ENCODE measurements around the gene TSPAN13.

Gene TSPAN13

GRCh38 chr7:16778476-16778875 lies 24.9 kb downstream of the TSPAN13 start:
- DNase-seq, result no peak

DNA sequence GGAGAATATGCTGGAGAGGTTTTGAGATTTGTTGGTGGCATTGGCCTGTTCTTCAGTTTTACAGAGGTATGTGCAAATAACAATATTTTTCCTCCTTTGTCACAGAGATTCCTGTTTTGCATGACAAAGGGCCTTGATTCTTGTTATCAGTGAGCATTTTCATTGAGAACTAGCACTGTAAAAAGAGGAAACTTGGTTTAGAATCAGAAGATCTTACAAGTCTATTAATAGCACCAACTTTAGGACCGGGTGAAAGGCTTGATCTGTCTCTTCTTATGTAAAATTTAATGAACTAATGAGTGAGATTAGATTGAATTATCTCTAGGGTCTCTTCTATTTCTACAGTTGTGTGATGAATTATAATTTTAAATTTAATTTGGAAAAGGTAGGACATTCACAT lies 25.5 kb downstream of the TSPAN13 start:
- no peak for DNase-seq

DNA sequence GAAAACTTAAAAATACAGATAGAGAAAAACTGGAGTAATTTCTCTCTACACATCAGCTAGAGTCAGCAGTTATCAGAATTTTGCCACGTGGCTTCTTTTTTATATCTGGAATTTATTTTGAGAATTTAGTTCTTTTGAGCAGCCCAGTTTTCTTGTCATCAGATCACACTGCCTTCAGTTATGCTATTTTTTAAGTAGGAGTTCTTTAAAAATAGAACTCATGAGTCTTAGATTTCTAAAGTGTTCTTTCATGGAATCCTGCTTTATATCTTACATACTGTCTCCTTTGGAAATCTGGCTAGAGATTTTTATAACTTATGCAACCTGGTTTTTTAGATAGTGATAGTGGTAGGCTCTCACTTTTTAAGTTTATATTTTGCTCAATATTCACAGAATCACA lies 27.0 kb downstream of the TSPAN13 start:
- DNase-seq, result no peak

DNA sequence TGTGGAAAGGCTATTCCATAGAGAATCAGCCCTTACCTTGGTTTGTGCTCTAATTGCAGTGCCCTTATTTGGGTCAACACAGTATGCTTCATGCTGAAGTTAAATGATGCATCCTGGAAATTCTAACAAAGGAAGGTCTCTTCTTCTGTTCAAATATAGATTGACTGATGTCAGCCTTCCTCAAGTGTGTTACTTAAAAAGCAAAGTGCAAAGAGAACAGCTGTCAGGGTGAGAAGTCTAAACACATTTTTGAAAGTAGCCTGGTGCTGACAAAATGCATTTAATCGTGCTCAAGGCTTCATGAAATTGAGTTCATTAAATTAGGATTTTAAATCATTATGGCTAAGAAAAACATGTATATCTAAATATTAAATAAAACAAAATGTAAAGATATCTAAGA lies 31.8 kb downstream of the TSPAN13 start:
- DNase-seq, result no peak

DNA sequence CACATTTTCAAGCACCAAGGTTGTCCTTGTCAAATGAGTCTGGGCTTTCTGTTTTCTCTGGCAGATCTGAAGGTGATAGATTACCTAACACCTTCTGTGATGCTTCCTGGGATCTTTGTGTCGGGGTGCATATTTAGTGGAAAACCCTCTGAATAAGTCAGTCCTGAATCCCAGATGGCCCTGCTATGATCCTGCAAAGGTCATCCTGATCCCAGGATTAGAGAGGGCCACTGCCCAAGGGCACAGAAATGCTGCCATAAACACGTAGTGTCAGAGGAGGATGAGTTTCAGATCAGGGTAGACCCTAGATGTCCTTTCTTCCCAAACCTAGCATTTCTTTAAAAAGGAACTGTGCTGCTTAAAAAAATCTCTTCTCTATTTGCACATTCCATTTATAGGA lies 32.3 kb downstream of the TSPAN13 start:
- DNase-seq, result no peak

DNA sequence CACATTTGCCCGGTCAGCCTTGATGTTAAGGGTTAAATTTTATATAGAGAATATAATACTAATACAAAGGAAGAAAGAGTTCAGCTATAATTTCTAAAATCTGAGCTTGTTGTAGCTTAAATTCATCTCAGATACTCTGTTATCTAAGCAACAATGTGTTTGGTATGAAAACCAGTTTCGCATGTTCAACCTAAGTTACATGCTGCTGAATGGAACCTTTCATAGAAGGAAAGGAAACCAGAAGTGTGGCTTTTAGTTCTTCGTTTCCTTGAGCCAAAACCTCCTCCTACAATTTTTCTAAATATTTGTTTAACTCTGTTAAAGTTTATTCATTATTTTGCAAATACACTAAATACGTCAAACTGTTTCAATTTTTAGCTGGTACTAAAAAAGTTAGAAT lies 32.7 kb downstream of the TSPAN13 start:
- DNase-seq, result no peak

GRCh38 chr7:16787127-16787526 lies 33.6 kb downstream of the TSPAN13 start:
- DNase-seq, result no peak

- no peak for DNase-seq
These were observed 37.5 kb downstream of the TSPAN13 start for GRCh38 chr7:16791071-16791470.

DNA sequence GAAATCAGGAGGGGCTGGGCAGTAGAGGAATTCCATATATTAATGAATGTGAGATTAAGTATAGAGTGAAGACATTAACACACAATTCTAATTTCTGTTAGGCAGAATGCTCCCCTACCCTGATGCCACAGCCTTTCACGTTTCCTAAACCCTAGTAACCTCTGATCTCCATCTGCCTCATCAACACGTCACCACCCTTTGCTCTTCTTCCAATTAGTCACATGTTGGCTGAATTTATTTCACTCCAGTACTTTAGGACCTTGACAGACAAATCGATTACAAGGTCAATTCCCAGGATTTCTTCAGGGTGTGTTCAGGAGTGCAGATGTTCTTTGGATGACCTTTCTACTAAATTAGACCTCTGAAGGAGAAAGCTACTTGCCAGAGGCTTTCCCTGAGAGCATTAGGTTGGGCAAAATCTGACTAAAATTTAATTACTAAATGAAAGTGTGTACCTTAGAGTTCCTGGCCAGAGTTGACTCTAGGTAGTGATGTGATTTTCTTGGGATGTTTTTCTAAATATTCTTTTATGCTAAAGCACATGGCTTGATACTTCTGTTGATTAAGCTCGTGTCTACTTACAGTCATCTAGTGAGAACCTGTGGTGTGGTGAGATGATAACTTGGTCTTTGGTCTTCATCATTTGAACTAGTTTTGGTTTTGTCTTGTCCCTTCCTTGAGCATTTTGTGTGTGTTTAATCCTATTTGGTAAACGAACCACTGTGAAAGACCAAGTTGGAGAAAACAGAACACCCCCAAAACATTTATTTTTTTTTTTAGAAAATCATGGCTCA lies 38.5 kb downstream of the TSPAN13 start:
- DNase-seq, result no peak

GRCh38 chr7:16794986-16795385 lies 41.4 kb downstream of the TSPAN13 start:
- DNase-seq, result no peak

GRCh38 chr7:16795624-16796023 lies 42.1 kb downstream of the TSPAN13 start:
- DNase-seq, result no peak

DNA sequence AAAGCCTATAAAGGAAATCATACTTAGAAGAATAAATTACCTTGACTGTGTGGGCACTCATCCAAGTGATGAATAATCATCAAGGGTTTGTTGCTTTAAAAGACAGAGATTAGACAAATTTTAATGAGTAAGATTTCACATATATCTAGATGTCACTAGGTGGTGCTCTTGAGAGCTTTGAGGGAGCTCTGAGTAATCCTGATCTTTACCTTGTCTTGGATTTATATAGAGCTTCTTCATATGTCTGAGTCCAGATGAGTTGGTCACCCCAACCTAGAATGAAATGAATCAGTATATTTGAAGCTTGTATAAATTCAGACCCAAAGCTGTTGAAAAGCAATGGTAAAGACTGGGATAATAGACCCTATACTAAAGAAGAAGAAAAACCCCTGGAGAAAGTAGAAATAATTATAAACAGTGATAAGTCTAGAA lies 47.6 kb downstream of the TSPAN13 start:
- no peak for DNase-seq

DNA sequence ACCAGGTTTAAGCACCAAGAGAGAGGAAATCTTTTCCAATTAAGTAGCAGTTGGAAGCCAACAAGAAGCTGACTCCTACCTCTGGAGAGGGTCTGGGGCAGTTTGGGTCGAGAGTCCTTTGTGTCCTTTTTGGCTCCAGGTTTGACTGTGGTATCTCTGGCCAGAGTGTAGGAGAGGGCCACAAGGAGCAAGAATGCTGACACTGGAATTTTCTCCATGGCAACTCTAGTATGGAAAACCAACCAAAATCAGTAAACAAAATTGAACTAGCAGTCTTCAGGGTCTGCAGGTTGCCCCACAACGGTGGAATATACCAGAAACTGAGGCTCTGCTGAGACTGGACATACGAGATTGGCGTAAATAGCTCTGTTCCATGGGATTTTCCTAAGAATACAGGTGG lies 48.0 kb downstream of the TSPAN13 start:
- no peak for DNase-seq

DNA sequence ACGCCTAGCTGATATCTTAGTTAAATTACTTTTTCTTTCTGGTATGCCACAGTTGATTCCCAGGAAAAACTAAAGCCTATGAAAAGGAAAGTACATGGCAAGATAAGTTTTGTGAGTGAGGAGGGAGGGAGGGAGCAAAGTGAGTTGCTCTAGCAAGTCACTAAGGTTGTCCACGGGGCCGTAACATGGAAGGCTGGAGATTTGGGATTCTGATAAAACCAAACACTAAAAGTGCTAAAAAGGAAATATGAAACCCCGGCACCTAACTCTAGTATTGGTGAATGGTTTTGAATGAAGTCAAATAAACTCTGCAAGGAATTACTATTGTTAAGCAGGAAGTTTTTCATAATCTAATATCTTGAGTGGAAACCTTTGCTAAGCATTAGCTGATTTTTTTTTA lies 49.6 kb downstream of the TSPAN13 start:
- no peak for DNase-seq

DNA sequence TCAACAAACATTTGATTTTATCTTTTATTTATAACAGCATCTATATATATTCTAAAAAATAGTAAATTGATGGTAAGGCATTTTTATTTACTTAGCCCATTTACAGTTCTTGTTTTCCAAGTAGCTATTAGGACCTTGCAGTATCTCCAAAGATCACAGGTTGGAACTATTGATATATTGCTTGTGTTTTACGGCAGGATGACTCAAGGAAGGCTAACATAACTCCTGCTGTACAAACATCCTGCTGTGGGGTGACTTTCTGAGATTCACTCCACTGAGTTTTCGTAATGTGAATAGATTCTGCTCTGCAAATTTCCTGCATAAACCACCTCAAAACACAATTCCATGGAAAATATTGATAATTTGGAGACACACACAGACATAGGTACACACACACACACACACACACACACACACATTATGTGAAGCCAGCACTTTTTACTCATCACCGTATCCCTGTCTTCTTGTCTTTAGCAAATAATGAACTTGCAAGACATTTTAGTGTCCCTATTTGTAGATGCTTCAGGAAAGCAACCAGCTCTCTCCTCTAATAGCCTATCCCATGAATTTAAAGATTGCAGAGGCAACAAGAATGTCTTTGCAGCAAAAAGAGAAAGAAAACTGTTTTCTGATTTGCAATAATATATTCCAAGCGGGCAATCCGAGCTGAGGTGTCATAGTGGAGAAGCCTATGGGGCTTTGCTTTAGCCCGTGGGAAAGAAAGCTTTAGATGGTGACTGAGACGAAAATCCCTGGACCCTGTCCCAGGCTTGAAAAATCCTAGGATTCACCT lies 50.5 kb downstream of the TSPAN13 start:
- no peak for DNase-seq

DNA sequence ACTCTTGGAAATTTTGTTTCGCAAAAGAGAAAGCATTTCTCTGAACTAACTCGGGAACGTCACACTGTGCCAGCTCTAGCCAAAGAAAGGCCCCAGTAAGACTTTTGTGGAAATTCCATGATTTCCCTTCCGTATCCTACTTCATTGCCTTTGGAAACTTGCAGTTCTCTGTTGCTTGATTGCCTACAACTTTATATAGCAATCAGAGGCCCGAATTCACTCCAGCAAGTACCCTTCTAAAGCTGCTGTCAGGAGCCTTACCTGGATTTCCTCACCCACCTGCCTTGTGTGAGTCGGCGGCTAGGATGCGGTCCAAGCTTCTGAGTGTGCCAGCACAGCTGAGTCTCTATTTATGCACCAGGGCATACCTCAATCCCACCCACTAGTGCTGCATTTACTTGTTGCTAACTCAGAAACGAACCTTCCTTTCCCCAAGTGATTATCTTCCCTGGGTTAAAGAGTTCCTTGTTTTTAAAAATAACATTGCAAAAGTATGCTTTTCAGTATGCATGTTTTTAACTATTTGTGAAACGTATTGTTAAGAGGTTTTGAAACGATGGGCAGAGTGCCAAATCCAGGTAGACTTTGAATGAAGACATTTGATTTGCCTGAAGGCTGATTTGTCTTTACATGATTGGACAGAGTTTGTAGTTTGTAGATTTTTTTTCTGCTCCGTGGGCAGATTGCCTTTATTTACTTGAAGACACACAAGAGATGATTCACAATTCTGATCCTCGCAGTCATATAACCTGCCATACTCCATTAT lies 51.3 kb downstream of the TSPAN13 start, which contains the start of gene AGR2:
TSS of gene AGR2 (minus strand) at position 326 of the 766 bp plus-strand sequence. CDS start 3,203 bp downstream, outside the sequence.
- DNase-seq, result no peak

DNA sequence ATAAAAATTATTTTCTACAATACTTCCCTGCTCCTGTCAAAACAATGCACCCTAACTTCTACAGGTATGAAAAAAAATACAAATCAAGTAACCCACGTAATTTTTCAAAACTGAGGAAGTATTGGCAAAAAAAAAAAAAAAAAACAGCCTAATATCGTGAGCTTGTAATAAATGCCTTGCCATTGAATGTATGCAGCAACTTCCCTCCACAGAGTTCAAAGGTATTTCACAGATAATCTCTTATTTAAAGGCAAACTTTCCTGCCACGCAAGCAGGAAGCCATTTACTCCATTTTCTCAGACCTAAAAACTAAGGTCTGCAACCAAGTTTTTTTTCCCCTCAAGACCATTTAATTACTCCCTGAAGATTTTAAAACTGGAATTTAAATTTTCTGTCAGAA lies 51.9 kb downstream of the TSPAN13 start:
- no peak for DNase-seq

GRCh38 chr7:16810112-16810511 lies 56.6 kb downstream of the TSPAN13 start:
- no peak for DNase-seq

GRCh38 chr7:16810573-16810972 lies 57.0 kb downstream of the TSPAN13 start:
- no peak for DNase-seq

DNA sequence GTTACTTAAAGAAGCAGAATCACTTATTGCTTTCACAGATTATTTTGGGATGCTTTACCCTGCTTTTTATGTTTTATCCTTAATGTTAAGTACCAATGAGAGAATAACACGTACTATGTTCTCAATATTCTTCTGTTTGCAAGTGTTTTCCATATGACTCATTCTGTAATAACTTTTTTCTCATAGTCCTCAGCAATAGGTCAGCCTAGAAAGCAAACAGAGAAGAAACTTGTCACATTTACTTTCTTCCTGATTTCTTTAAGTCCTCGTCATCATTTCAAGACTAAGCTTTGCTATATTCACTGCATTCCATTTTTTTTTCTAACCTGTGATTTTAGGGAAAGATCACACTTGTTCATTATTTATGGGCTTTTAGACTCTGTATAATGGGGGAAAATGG lies 58.0 kb downstream of the TSPAN13 start:
- DNase-seq, result no peak

DNA sequence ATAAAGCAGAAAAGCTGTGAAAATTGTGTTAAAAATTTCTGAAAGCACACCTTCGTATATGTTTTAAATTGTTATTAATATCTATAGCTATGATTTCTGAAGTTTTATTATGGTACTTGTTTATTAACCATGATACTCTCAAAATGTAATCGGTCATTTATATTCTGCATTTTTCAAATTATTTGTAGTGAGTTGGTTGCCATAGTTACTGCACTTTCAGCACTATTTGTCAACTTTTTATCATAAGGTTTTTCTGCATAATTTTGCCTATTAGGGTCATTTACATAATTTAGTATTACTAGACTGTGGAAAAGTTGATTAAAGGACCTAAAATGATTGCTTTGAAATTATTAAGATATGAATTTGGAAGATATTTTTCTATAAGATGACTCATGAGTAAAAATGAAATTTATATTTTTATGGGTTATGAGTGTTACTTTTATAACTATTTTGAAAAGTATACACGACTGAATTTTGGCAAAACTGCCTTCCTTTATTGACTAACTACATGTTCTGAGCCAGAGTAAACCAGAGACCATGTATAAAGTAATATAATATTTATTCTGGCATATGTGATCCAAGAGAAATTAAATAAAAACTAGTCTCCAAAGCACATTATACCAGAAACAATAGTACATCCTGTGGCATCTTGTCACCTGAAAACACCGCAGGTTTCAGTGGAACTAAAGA lies 59.1 kb downstream of the TSPAN13 start:
- no peak for DNase-seq

DNA sequence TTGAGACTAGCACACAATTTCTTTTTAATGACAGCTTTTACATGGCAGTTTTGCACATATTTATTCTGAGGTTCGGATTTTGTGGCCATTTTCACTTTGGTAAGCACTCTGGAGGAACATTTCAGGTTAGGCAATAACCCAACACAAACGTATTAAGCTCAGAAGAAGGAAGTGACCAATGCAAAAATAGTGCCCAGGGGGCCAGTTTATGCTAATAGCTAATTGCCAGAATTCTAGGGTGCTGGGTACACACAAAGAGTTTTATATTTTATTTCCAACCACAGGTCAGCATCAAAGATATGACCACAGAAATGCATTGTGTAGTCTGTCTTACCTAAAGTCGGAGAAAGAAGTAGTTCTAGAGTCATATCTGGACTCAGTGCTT lies 59.7 kb downstream of the TSPAN13 start:
- no peak for DNase-seq

- no peak for DNase-seq
These were observed 61.4 kb downstream of the TSPAN13 start for GRCh38 chr7:16815001-16815400.

All from CD4-positive, alpha-beta T cell treated with Interleukin-17A for 1 hour (primary cell).